ENCODE results near the gene MYRF.

Gene MYRF

GRCh38 chr11:61797263-61797944, 45.0 kb downstream of the MYRF start:
- TF ChIP-seq CTCF (IDR thresholded peaks at IDR 0.05; ENCODE audit: low read depth, low read length) = peak; percentile 67
- DNase-seq (ENCODE audit: low read depth in 2 of 2) = peak; percentile 92
- no peak overlapping the region for H3K4me3 ChIP-seq (replicated peaks in 1 of 2; ENCODE audit: low read depth in 2 of 2, low read length in 2 of 2)

- no peak for DNase-seq (ENCODE audit: low read depth in 2 of 2)
- no peak for TF ChIP-seq CTCF (IDR thresholded peaks at IDR 0.05; ENCODE audit: low read depth, low read length)
- H3K4me3 ChIP-seq (replicated peaks in 1 of 2; ENCODE audit: low read depth in 2 of 2, low read length in 2 of 2) = no peak overlapping the region
Measured at GRCh38 chr11:61799665-61800284, 47.3 kb downstream of the MYRF start.

- no peak for TF ChIP-seq CTCF (IDR thresholded peaks at IDR 0.05; ENCODE audit: low read depth, low read length)
- no peak for DNase-seq (ENCODE audit: low read depth in 2 of 2)
- no peak overlapping the region for H3K4me3 ChIP-seq (replicated peaks in 1 of 2; ENCODE audit: low read depth in 2 of 2, low read length in 2 of 2)
Measured at GRCh38 chr11:61800331-61801281, 48.2 kb downstream of the MYRF start.

GRCh38 chr11:61802605-61803004, 50.2 kb downstream of the MYRF start:
- TF ChIP-seq CTCF (IDR thresholded peaks at IDR 0.05; ENCODE audit: low read depth, low read length) = no peak
- no peak for DNase-seq (ENCODE audit: low read depth in 2 of 2)
- no peak overlapping the region for H3K4me3 ChIP-seq (replicated peaks in 1 of 2; ENCODE audit: low read depth in 2 of 2, low read length in 2 of 2)

- TF ChIP-seq CTCF (IDR thresholded peaks at IDR 0.05; ENCODE audit: low read depth, low read length) = no peak
- DNase-seq (ENCODE audit: low read depth in 2 of 2) = peak; percentile 55 to 70
- H3K4me3 ChIP-seq (replicated peaks in 1 of 2; ENCODE audit: low read depth in 2 of 2, low read length in 2 of 2) = no peak overlapping the region
Measured at GRCh38 chr11:61803889-61804647, 51.6 kb downstream of the MYRF start.

GRCh38 chr11:61805146-61805545, 52.7 kb downstream of the MYRF start:
- no peak for DNase-seq (ENCODE audit: low read depth in 2 of 2)
- no peak for TF ChIP-seq CTCF (IDR thresholded peaks at IDR 0.05; ENCODE audit: low read depth, low read length)
- no peak overlapping the region for H3K4me3 ChIP-seq (replicated peaks in 1 of 2; ENCODE audit: low read depth in 2 of 2, low read length in 2 of 2)
